HG03175 (cell line): Measurements from ENCODE around the gene PYCR2.

ENCODE experiments used
- ATAC-seq: cut with Tn5 transposase; IDR thresholded peaks from one replicate; pipeline ENCODE4 v1.9.1; 2021; ENCODE audit warnings: mild to moderate bottlenecking, moderate library complexity; ENCODE audit not compliant: unreplicated experiment

Gene PYCR2

DNA sequence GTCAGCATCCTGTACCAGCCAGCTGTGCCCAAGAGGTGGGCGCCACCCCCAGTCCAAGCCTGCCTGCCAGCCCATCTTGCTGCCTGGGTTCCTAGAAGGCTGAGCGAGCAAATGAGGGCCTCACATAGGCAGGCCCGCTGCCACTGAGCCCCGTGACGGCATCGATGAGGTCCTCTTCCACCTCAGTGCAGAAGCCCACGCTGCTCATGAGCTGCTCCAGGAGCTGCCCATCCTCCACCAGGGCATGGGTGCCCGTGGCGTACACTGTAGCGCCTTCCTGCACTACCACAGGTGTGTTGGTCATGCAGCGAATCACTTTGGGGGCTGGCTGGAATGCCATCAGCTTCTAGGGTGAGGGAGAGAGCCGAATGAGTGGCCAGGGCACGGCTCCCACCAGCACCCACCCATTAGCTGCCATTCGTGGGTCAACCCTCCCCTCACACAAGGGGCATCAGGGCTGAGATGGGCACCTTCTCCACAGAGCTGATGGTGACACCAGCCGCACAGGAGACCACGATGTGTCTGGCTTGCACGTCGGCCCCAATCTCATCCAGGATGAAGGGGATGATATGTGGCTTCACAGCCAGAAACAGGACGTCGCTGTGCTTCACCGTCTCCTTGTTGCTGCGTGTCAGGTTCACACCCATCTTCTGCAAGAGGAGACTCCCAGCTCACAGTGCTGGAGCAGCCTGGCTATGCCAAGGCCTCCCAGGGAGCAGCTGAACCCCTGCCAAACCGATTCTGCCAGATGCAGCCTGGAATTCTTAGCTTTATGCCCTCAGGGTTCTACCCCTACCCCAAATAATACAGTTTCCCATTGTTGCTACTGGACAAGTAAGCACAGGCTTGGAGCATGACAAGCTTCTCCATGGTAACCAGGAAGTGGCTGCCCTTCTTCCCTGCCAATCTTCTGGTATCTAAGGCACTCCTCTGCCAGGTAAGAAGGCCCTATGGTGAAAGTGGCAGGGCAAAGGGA, 2.0 kb downstream of the PYCR2 start:
- ATAC-seq: no peak

DNA sequence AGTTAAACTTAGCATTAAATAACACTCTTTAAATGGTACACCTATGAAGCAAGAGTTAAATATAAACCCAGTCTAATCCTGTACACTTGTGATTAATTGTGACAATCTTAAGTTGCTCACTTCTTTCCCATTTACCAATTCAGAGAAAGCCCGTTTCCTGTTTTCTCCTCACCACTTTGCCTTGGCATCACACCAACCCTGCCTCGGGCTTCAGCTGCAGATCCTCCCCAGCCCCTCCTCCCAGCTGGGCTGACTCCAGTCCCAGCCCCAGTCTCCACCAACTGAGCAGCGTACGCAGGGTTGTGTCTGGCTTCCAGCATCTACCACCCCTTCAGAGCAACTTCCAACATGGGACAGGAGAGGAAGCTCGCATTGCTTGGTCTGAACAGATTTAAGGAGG, 4.1 kb downstream of the PYCR2 start:
- no peak for ATAC-seq

DNA sequence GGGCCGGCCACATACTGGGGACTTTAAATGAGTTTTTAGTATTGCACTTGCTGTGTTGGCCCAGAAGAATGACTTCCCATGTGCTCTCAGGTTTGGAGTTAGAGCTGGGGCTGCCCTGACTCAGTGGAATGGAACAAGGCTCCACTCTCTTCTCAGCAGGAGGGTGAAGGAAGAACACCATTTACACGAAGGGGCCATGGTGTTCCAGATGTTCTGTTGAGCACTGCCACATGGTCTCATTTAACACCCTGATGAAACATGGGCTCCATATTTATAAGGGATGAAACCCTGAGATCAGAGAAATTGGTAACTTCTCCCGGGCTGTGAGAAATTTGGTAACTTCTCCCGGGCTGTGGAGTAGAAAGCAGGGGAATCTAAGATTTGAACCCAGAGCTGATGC, 5.8 kb downstream of the PYCR2 start:
- ATAC-seq: no peak

DNA sequence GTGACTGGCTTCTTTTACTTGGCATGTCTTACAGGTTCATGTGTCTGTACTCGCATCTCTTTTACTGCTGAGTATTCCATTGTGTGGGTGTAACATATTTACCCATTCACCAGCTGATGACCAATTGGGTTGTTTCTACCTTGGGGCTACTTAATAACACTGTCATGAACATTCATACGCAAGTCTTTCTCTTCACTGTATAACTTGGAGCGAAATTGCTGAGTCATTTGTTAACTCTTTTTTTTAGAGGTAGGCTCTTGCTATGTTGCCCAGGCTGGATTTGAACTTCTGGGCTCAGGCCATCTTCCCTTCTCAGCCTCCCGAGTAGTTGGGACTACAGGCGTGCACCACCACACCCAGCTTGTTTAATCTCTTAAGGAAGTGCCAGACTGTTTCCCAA, 6.5 kb downstream of the PYCR2 start:
- ATAC-seq: no peak

DNA sequence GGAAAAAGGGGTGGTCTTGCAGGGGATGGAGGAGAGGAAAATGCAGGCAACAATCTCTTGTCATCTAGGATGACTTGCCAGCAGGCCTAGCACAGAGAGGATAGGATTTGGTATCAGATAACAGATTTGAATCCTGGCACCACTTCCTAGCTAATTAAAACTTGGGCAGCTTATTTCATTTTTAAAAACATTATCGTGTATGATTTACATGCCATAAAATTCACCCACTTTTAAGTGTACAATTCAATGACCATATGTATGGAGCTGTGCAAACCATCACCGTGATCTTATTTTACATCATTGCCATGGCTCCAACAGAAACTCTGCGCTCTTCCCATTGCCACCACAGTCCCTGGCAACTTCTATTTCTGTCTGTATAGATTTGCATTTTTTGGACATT, 6.9 kb downstream of the PYCR2 start:
- no peak for ATAC-seq

DNA sequence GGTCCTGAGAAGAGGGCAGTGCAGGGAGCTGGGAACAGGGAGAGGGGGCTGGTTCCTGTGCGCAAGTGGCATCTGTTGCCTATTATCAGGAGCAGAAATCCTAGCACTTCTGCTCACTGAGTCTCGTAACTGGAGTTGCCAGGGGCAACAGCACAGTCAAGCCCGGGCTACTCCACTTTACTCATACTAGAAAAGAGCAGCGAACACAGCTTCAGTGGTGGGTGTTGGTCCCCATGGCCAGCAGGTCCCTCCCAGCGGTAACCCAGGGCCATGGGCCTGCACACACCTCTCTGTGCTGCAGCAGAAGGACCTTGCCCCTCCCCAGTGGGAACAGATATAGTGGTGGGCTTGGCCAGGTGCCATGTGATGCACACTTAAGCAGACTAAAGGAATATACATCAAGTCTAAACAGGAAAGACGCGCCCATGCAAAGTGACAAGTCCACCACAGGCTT, 8.5 kb downstream of the PYCR2 start:
- ATAC-seq: no peak

DNA sequence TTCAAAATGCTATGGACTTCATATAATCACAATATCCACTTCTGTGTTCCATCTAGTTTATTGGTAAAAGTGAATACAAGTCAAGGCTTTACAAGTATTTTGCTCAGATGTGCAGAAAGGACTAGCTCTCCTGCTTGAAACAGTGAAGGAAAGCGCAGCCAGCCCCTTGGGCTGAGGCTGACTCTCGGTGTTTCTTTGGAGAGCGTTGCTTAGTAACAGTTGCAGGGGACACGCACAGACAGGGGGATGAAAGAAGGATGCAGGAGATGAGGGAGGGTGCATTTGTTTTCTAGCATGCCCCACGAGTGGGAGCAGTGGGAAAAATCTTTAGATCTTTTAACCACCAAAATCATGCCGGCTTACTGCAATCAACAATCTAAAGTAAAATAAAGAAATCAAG, 9.1 kb downstream of the PYCR2 start:
- no peak for ATAC-seq

DNA sequence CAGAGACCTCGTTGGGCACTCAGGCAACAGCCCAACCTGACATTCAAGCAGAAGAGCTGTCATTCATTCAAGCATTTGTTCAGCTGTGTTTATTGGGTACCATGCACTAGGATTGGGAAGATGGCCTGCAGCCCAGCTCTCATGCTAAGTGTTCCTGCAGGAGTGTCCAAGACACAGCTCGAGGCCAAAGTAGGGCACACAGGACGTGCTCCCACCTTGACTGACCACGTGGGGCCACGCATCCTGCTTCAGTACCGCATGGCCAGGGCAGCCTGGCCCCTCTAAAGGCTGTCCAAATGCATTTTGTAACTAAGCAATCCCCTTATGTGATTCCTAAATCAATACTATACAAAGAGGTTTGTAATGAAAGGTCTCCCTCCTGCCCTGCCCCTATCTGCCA, 9.7 kb downstream of the PYCR2 start:
- ATAC-seq: no peak

DNA sequence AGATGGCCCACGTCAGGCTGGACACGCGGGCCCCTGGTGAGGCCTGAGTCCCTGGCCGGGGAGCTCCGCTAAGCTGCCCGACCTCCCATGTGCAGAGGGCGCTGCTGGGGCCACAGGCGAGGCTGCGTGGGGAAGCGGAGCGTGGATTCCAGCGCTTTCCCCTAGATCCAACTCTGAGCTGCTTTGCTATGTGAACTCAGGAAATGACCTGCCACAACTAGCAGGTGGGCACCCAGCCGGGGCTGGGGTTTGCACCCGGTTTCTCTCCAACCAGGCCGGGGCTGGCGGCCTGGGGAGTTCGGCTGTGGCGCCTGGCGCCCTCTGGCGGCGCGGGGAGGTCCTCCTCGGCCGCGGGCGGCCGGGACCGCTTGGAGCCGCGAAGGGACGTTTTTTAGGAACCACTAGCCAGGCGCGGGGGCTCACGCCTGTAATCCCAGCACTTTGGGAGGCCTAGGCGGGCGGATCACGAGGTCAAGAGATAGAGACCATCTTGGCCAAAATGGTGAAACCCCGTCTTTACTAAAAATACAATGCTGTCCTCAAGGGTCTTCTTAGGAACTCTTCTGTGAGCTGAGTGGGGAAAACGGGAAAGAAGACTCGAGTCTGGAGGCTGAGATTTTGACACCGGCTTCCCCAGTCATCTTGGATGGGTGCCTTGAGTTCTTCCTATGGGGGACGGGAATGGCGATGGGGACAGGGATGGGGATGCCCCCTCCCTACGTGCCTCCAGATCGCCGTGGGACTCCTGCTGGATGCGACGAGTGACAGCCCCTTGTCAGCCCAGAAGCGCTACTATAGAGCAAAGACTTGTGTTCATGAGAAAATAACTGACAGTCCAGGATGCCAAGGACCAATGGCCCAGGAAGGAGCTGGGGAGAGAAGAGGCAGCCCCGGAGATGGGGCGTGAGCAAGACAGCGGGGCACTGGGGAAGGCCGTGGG, 12.6 kb downstream of the PYCR2 start:
- ATAC-seq: peak; percentile 80

DNA sequence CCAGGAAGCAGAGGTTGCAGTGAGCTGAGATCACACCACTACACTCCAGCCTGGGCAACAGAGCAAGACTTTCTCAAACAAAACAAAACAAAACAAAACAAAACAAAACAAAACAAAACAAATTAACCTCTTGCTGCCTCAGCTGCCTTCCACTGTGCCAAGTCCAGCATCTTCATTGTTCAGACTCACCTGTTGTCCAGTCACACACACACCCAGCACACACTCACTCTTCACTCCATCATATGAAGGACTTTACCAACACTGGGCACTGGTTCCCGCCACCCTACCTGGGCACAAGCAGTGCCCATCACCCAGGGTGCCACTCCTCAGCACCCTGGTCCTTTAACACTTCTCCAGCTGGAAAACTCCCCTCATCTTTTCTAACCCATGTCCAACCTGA, 14.6 kb downstream of the PYCR2 start:
- no peak for ATAC-seq

DNA sequence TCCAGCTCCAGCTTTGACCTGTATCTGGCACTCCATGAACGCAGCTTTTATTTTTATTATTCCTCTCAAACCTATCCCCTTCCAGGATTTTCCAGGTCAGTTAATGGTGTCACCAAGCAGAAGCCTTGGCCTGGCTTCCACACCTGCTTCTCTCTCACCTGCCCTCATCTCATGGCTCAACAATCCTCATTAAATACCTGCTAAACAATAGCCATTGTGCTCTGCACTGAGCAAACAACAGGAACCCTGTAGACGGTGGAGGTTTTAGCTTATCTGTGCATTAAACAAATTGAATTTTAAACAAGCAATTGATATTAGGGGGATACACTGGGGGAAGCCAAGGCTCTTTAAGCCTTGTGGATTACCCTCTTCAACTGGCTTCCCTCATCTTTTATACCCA, 15.3 kb downstream of the PYCR2 start:
- ATAC-seq: no peak

DNA sequence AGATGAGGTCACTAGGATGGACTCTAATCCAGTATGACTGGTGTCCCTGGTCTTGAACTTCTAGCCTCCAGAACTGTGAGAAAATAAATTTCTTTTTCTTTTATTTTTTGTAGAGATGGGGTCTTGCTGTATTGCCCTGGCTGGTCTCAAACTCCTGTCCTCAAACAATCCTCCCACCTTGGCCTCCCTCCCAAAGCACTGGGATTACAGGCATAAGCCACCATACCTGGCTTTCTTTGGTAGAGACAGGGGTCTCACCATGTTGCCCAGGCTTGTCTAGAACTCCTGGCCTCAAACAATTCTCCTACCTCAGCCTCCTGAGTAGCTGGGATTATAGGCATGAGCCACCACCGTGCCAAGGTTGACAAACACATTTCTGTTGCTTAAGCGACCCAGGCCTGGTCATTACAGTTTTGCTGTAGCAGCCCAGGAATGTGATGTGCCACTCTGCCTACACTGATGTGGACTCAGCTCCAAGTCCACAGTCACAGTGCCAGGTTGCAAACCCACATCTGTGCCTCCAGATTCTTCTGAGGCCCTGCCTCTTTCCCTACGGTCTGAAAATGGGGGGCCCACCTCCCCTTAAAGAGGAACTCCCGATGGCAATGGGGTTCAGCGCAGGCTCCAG, 15.9 kb downstream of the PYCR2 start:
- no peak for ATAC-seq

DNA sequence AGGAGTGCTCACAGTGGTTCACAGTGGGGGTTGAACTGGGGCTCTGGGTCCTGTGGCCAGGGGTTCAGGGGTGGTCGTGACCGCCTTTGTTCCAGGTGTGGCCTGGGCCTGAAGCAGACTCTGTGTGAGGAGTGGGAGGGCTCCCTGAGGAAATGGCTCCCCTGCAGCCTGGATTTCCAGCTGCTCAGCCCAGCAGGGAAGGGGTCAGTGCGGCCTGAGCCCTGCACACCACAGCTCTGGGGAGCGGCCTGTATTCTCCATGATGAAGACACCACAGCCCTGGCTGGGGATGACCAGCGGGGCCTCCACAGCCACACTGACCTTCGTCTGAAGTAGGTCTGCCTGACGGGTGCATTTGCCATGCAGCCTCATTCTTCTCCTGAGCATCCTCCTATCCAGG, 16.7 kb downstream of the PYCR2 start:
- no peak for ATAC-seq

DNA sequence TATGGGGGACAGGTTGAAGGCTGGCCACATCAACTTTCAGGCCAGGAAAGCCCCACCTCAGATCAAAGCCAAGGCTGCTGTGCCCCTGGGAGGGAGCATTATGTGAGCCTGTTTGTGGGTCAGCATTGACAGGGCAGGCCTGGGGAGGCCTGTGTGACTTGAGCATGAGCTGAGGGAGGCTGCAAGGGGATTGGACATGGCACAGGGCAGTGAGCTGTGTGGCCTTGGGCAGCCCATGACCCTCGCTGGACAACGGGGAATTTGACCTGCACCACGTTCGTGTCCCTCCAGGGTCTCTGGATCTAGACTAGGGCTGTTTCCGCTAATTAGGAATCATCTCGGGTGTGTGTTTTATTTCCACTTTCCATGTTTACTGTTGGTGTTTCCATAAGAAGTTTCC, 17.6 kb downstream of the PYCR2 start:
- no peak for ATAC-seq

DNA sequence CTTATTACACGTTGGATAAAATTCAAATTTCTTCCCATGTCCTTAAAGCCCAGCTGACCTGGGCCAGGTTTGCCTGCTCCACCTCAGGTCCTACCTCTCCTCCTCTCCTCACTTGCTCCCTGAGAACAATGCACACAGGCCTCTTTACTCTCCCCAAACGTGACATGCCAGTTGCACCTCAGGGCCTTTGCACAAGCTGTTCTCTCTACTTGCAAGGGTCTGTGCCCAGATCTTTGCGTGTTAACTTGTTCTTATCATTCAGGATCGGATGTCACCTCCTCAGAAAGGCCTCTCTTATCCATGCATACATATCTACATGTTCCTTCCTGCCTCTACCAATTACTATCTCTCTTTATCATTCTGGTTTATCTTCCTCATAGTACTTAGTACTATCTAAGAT, 20.4 kb downstream of the PYCR2 start:
- no peak for ATAC-seq

DNA sequence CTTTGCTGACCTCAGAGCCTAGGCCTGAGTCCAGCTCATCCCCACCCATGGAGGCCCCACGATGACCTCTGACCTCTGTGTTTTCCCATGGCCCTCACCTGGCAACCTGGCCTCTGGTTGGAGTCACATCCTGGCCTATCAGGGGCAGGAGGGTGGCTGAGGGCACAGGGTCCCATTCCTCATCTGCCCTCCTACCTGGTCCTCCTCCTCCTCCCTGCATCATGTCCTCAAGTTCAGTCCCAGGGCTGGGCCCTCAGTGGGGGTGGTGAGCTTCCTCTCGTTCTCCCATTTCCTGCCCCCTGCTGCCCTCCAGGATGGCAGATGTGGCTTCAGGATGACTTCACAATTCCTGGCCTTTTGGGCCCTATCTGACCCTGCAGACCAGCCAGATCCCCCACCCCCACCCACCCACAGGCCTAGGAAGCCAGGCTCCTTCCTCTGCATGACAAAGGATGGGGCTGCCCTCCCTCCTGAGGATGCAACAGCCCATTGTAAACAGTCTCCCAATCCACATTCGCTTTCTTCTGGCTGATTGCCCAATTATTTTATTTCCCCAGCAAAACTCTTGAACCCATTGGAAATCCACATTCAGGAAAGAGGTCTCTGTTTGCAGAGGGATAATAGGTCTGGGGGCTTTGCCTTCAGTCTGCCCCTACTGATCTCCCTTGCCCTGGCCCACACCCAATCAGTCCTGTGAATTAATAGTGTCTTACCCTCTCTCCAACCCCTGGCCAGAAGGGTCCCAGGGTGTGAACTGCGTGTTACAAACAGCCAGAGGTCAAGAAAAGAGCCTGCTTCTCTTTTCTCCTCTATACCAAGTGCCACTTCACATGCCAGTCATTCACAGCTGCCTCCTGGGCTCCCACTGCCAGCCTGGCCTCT, 24.8 kb downstream of the PYCR2 start:
- no peak for ATAC-seq

DNA sequence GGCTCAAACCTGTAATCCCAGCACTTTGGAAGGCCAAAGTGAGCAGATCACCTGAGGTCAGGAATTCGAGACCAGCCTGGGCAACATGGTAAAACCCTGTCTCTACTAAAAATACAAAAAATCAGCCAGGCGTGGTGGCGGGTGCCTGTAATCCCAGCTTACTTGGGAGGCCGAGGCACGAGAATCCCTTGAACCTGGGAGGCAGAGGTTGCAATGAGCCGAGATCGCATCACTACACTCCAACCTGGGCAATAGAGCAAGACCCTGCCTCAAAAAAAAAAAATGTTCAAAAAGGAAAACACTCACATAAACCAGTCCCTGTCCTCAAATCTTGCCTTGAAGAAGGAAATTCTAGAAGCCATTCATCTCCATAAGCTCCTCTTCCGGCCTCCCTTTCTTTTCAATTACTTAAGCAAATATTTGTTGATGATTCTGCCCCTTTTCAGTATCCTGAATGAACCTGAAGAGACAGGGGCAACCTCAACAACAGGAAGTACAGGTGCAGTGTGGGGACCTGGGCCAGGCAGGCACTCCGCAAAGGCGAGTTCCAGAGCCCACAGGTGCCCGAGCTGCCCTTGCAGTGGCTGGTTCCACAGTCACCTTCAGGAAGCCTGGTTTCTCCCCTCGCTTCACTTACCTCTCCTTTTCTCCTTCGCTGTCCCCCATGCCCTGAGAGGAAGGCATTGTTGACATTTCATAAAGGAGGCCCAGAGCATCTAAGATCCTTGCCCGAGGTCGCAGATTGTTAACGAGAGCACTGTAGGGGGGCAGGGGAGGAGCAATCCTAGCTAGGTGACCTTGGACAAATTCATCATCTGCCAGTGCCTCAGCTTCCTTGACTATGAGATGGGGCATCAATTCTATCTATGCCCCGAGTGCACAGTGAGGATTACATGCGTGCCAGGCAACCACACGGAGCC, 26.2 kb downstream of the PYCR2 start:
- ATAC-seq: no peak

DNA sequence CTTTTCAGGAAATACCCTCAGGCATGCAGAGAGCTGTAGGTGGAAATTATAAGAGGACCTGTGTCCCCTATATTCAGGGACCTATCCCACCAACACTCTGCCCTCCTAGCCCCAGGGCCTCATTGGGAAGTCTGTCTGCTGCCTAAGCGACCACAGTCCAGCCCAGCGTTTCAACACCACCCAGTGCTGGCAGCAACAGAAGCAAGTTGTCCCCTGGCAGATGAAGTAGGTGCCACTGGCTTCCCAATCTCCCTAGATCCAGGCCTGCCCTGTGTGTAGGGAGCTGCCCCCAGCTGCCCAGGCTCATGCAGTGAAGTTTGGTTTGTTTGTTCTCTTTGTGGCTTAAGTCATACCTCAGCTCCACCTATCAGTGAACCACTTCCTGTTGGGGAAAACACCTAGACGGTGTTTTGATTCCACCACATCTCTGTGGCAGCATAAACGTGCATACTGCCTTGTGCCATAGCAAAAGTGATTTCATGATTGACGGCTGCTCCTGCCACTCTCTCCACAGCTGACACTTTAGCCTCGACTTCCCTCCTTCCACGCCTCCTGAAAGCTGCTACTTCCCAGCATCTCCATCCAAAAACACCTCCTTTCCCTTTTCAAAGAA, 27.0 kb downstream of the PYCR2 start:
- peak; percentile 100 for ATAC-seq

DNA sequence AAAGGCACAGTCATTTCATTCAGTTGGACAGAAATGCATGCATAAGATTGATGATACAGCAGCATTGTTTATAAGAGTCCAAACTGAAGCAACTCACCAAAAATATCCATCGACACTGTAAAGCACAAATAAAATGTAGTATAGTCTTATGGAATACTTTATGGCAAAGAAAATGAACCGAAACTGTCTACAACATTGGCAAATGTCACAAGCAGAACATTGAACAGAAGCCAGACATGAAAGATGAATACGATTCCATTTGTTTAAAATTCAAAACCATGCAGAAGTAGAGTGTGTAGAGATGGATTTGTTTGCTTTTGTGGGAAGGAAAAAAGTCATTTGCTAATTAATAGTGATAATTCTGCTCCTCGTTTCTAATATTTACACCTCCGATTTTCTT, 27.6 kb downstream of the PYCR2 start:
- ATAC-seq: no peak
